GM19452 (cell line): ENCODE measurements around the gene FOXK2.

Experiments used
- ATAC-seq: cut with Tn5 transposase; IDR thresholded peaks from one replicate; pipeline ENCODE4 v1.9.1; 2021; ENCODE audit not compliant: unreplicated experiment

The FOXK2 gene

GRCh38 chr17:82602986-82603710 lies 83.6 kb downstream of the FOXK2 start:
- no peak for ATAC-seq

DNA sequence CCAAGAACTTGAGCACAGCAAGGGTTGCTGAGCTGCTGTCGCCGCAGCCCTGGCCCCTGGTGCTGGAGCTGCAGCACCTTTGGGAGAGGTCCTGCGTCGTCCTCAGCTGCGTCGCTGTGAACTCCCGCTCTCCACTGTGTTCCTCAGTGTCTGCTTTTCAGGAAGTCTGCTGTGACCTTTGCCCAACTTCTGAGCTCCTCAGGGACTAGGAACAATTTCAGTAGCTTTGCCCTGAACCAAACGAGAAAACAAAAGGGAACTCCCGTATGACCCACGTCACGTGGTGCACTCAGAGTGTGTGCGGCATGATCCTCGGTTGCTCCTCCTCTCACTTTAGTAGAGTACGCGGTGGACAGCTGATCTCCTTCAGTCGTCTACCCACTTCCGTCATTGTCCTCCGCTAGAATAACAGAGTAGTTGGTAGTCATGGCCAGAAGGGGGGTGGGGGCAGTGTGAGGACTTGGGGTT lies 84.5 kb downstream of the FOXK2 start:
- ATAC-seq, result no peak

GRCh38 chr17:82604532-82604931 lies 85.0 kb downstream of the FOXK2 start:
- no peak for ATAC-seq

- ATAC-seq, result no peak
Measured at GRCh38 chr17:82605939-82606600, 86.5 kb downstream of the FOXK2 start.

DNA sequence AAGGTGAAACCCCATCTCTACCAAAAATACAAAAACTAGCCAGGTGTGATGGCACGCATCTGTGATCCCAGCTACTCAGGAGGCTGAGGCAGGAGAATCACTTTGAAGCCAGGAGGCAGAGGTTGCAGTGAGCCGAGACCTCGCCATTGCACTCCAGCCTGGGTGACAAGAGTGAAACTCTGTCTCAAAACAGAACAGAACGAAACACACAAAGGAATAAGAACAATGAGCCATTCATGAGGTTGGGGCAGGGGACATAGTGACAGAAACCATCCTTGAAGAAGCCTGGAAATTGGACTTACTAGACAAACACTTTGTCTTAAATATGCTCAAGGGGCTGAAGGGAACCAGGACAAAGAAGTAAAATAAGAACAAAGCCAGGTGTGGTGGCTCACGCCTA lies 89.3 kb downstream of the FOXK2 start:
- no peak for ATAC-seq

- no peak for ATAC-seq
Measured at GRCh38 chr17:82609655-82610054, 90.1 kb downstream of the FOXK2 start.

DNA sequence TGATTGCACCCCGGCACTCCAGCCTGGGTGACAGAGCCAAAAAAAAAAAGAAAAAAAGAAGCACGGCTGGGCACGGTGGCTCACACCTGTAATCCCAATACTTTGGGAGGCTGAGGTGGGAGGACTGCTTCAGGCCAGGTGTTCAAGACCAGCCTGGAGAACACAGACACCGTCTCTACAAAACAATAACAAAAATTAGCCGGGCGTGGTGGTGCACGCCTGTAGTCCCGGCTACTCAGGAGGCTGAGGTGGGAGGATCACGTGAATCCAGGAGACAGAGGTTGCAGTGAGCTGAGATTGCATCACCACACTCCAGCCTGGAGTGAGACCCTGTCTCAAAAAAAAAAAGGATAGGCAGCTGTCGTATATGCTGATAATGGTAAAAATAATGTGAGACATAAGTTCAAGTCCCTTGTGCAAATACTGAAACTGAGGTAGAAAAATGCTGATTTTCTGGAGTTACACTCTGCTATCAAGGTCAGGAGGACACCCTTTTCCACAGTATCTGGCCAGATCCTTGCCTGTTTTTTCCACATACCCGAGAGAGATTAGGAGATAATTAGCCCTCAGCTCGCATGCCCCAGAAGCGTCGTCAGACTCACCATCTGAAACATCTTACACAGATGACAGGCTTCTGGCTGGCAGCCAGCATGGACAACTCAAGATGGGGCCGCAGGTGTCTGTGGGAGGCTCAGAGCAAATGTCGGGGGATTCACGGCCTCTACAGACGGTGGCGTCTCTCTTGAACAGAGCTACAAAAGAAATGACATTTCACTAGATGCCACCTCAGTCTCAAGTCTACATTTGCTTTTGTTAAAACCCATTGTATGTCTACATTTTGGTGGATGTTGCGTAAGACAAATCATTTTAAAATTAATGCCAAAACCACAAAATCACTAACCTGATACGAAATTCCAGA lies 91.9 kb downstream of the FOXK2 start:
- ATAC-seq, result no peak

GRCh38 chr17:82613283-82614094 lies 94.0 kb downstream of the FOXK2 start:
- no peak for ATAC-seq

GRCh38 chr17:82614095-82614631 lies 94.6 kb downstream of the FOXK2 start:
- no peak for ATAC-seq

- ATAC-seq, result no peak
Measured at GRCh38 chr17:82615084-82616020, 95.8 kb downstream of the FOXK2 start.

DNA sequence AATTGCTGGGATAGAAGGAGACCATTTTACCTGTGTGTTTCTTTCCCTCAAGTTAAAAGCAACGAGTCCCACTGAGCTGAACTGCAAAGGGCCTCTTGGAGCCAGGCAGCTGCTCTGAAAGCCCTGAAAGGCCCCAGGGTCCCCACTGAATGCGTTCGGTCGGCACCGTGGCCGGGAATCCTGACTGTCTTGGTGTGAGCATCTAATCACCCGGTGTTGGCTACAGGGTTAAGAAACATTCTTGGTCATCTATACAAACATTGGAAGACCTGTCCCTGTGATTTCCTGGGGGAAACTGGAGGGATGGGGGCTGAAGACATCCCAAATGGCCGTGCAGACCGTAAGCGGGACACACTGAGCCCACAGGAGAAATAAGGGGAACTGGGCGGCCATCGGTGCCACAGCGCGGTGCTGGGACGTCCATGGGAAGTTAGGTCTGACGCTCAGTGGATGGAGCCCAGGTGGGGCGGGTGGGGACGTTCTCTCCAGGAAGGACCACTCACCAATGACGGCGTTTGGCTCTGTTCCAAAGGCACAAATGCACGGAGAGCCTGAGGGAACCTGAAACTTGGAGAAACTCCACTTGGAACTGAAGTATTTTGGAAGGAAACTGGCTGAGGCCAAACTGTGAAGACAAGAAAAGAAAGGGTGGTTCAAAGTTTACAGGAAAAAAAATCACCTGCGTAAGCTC lies 96.6 kb downstream of the FOXK2 start:
- ATAC-seq, result no peak

DNA sequence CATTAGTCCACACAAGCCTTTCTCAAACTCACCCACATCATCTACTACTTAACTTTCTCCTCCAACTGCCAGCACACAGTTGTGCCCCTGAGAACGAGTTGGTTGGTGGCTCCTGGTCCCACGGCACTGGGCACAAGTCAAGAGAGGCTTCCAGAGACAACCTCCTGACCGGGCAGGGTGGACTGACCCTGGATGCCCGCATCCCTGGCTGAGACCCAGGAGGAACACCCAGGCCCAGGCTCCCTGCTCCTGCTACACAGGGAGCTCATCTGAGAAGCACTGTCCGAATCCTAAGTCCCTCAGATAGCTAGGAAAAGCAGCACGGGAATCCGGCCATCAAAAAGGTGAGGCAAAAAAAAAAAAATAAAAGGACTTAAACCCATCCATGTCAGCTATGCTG lies 99.7 kb downstream of the FOXK2 start:
- no peak for ATAC-seq

- ATAC-seq, result no peak
Measured at GRCh38 chr17:82619641-82620040, 100.1 kb downstream of the FOXK2 start.

GRCh38 chr17:82623707-82624106 lies 104.2 kb downstream of the FOXK2 start:
- no peak for ATAC-seq

DNA sequence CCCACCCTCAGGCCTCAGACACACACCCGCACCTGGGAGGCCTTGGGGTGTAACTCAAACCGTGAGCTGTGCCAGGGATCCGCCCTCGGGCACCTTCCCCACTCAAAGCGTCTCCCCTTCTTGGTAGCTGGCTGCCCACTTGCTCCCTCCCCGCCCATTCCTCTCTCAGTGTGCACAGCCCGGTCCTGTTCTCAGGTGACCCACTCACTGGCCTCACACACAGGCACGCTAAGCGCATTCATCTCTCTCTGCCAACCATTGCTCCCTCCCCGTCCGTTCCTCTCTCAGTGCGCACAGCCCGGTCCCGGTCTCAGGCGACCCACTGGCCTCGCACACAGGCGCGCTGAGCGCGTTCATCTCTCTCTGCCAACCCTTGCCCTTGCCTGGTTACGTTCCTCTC lies 107.9 kb downstream of the FOXK2 start:
- ATAC-seq, result no peak

DNA sequence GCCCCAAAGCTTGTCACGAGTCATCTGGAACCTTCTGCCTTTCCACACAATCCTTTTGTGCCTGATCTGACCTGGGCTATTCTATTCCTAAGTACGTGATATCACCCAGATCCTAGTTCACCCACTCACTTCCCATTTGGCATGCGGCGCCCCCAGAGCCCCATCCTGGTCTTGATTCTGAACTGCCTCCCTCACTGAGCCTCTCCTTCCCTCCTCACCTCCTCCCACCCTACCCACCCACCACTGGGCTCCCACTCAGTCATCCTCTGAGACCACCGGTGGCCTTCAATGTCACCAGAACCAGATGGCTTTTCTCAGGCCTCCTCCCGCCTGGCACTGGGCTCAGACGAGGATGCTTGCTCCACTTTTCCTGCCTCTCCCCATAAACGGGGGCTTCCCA lies 110.2 kb downstream of the FOXK2 start:
- no peak for ATAC-seq

GRCh38 chr17:82630212-82630611 lies 110.7 kb downstream of the FOXK2 start:
- no peak for ATAC-seq

DNA sequence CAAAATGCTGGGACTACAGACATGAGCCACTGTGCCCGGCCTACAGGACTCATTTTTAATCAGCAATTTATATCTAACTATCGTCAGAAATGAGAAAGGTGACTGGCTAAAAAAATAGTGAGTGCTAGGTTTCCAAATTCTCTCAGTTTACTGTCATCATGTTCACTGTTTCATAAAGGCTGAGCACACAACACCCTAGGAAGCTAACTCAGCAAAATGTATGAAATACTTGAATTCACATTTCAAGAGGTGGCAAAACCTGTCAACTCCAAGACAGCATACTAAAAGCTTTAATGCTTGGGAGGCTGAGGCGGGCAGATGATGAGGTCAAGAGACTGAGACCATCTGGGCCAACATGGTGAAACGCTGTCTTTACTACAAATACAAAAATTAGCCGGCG lies 112.0 kb downstream of the FOXK2 start:
- ATAC-seq, result no peak

DNA sequence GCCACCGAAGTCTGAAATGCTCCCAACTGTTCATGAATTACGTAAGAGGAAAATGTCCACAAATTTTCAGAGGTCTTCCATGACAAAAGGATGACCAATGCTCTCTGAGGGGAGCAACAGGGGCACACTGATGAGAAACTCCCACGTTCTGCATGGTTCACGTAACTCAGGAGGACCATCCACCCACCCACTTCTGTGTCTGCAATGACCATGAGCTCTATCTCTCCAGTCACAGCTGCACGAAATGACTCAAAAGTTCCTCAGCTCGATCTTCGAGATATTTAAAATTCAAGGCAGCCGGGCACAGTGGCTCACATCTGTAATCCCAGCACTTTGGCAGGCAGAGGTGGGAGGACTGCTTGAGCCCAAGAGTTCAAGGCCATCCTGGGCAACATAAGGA lies 112.9 kb downstream of the FOXK2 start:
- ATAC-seq, result no peak
